ENCODE results near the gene DDIT3. TPM values are rescaled to one million over a fixed set of nuclear protein-coding genes. Genes with fewer than 3 reads are reported as not detected.

The DDIT3 gene
- total RNA-seq, 1 experiment from 2014 or later: 3.4 TPM

DNA sequence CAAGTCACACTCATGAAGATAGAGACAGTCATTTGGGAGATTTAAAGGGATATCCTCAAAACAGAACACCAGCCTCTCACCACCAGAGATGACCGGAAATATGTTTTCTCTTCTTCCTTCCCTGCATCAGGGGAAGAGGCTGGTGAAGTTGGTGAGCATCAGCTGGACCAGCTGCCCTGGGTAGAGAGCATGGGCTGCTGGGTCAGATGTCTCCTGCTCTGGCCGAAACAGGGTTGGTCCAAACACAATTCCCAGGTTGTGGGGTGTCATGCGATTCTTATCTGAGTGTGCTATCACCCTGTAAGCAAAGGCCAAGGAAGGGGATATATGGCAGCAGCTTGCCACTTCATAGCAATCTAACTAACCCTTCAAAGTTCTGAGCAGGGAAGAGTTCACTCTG, 47.9 kb downstream of the DDIT3 start (continued):
- TF ChIP-seq MLX (CRISPR knock-in tag; IDR thresholded peaks at IDR 0.05): no peak

GRCh38 chr12:57471661-57472060, 48.7 kb downstream of the DDIT3 start:
- POLR2A ChIA-PET: interaction anchor here (1.4 kb wide), 1 partner anchor 13 kb away, joined by 5 read pairs; no protein-coding TSS in a partner anchor
- Mint-ChIP-seq H3K4me3 (no peak overlapping the region), H3K9me3 (no peaks in the 10 kb centered on the region), H3K4me1 (peaks cover 13% of the 10 kb centered on the region), H3K27ac (no peak overlapping the region), H3K27me3 (ENCODE audit: low read depth) (peaks cover 57% of the 10 kb centered on the region), H3K36me3 (no peaks in the 10 kb centered on the region)
- DNase-seq (ENCODE audit: low spot score) (no peak), ATAC-seq (no peak)
- TF ChIP-seq MAX (CRISPR knock-in tag; IDR thresholded peaks at IDR 0.05): no peak
- CTCF ChIA-PET: interaction anchor here (1.9 to 2.0 kb wide), 2 partner anchors 9 to 13 kb away, joined by 4 read pairs; no protein-coding TSS in a partner anchor

DNA sequence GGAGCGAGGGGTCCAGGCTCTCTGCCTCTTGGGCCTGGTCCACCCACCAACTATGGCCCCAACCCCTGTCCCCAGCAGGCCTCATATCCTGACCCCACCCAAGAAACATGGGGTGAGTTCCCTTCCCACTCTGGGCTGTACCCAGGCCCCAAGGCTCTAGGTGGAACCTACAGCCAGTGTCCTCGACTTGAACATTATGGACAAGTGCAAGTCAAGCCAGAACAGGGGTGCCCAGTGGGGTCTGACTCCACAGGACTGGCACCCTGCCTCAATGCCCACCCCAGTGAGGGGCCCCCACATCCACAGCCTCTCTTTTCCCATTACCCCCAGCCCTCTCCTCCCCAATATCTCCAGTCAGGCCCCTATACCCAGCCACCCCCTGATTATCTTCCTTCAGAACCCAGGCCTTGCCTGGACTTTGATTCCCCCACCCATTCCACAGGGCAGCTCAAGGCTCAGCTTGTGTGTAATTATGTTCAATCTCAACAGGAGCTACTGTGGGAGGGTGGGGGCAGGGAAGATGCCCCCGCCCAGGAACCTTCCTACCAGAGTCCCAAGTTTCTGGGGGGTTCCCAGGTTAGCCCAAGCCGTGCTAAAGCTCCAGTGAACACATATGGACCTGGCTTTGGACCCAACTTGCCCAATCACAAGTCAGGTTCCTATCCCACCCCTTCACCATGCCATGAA, 49.2 kb downstream of the DDIT3 start:
- TF ChIP-seq SMAD3 (CRISPR knock-in tag; IDR thresholded peaks at IDR 0.05; ENCODE audit: borderline replicate concordance) (no peak), IRF2 (CRISPR knock-in tag; IDR thresholded peaks at IDR 0.05; ENCODE audit: borderline replicate concordance, low read depth) (no peak), TCF7 (CRISPR knock-in tag; IDR thresholded peaks at IDR 0.05; ENCODE audit: low read depth) (no peak), MAX (CRISPR knock-in tag; IDR thresholded peaks at IDR 0.05) (no peak)
- TF ChIP-seq, protein P1, sequence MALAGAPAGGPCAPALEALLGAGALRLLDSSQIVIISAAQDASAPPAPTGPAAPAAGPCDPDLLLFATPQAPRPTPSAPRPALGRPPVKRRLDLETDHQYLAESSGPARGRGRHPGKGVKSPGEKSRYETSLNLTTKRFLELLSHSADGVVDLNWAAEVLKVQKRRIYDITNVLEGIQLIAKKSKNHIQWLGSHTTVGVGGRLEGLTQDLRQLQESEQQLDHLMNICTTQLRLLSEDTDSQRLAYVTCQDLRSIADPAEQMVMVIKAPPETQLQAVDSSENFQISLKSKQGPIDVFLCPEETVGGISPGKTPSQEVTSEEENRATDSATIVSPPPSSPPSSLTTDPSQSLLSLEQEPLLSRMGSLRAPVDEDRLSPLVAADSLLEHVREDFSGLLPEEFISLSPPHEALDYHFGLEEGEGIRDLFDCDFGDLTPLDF (CRISPR knock-in tag; IDR thresholded peaks at IDR 0.05): no peak
- DNase-seq (ENCODE audit: low spot score) (no peak), ATAC-seq (no peak)
- CTCF ChIA-PET: interaction anchor here (1.9 to 2.0 kb wide), 2 partner anchors 9 to 12 kb away, joined by 4 read pairs; no protein-coding TSS in a partner anchor
- no peak overlapping the region for H3K4me3 Mint-ChIP-seq
- H3K4me1 Mint-ChIP-seq: peaks cover 7% of the 10 kb centered on the region
- H3K27ac Mint-ChIP-seq: no peak overlapping the region
- H3K9me3 Mint-ChIP-seq: no peaks in the 10 kb centered on the region
- POLR2A ChIA-PET: interaction anchor here (1.4 kb wide), 1 partner anchor 12 kb away, joined by 5 read pairs; no protein-coding TSS in a partner anchor
- peaks cover 52% of the 10 kb centered on the region for H3K27me3 Mint-ChIP-seq (ENCODE audit: low read depth)
- H3K36me3 Mint-ChIP-seq: no peaks in the 10 kb centered on the region

DNA sequence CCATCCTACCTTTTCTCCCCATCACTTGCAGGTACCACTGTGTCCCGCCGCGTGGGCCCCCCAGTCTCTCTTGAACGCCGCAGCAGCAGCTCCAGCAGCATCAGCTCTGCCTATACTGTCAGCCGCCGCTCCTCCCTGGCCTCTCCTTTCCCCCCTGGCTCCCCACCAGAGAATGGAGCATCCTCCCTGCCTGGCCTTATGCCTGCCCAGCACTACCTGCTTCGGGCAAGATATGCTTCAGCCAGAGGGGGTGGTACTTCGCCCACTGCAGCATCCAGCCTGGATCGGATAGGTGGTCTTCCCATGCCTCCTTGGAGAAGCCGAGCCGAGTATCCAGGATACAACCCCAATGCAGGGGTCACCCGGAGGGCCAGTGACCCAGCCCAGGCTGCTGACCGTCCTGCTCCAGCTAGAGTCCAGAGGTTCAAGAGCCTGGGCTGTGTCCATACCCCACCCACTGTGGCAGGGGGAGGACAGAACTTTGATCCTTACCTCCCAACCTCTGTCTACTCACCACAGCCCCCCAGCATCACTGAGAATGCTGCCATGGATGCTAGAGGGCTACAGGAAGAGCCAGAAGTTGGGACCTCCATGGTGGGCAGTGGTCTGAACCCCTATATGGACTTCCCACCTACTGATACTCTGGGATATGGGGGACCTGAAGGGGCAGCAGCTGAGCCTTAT, 49.9 kb downstream of the DDIT3 start:
- no peak for ATAC-seq
- Mint-ChIP-seq H3K36me3 (0 out of 2 replicates have a peak, but pooled peaks cover 3% of the 10 kb centered on the region), H3K27ac (no peak overlapping the region), H3K27me3 (ENCODE audit: low read depth) (peaks cover 45% of the 10 kb centered on the region), H3K4me3 (no peak overlapping the region), H3K9me3 (no peaks in the 10 kb centered on the region), H3K4me1 (peaks cover 7% of the 10 kb centered on the region)
- POLR2A ChIA-PET: interaction anchor here (1.4 kb wide), 1 partner anchor 12 kb away, joined by 5 read pairs; no protein-coding TSS in a partner anchor
- DNase-seq (ENCODE audit: low spot score): no peak
- TF ChIP-seq, protein P2, sequence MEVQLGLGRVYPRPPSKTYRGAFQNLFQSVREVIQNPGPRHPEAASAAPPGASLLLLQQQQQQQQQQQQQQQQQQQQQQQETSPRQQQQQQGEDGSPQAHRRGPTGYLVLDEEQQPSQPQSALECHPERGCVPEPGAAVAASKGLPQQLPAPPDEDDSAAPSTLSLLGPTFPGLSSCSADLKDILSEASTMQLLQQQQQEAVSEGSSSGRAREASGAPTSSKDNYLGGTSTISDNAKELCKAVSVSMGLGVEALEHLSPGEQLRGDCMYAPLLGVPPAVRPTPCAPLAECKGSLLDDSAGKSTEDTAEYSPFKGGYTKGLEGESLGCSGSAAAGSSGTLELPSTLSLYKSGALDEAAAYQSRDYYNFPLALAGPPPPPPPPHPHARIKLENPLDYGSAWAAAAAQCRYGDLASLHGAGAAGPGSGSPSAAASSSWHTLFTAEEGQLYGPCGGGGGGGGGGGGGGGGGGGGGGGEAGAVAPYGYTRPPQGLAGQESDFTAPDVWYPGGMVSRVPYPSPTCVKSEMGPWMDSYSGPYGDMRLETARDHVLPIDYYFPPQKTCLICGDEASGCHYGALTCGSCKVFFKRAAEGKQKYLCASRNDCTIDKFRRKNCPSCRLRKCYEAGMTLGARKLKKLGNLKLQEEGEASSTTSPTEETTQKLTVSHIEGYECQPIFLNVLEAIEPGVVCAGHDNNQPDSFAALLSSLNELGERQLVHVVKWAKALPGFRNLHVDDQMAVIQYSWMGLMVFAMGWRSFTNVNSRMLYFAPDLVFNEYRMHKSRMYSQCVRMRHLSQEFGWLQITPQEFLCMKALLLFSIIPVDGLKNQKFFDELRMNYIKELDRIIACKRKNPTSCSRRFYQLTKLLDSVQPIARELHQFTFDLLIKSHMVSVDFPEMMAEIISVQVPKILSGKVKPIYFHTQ (CRISPR knock-in tag; IDR thresholded peaks at IDR 0.05): no peak
- TF ChIP-seq ERG (CRISPR knock-in tag; IDR thresholded peaks at IDR 0.05): no peak
- TF ChIP-seq, protein P3, sequence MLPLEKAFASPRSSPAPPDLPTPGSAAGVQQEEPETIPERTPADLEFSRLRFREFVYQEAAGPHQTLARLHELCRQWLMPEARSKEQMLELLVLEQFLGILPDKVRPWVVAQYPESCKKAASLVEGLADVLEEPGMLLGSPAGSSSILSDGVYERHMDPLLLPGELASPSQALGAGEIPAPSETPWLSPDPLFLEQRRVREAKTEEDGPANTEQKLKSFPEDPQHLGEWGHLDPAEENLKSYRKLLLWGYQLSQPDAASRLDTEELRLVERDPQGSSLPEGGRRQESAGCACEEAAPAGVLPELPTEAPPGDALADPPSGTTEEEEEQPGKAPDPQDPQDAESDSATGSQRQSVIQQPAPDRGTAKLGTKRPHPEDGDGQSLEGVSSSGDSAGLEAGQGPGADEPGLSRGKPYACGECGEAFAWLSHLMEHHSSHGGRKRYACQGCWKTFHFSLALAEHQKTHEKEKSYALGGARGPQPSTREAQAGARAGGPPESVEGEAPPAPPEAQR (CRISPR knock-in tag; IDR thresholded peaks at IDR 0.05): no peak
- TF ChIP-seq TP53 (CRISPR knock-in tag; IDR thresholded peaks at IDR 0.05): no peak
- TF ChIP-seq, protein P4, sequence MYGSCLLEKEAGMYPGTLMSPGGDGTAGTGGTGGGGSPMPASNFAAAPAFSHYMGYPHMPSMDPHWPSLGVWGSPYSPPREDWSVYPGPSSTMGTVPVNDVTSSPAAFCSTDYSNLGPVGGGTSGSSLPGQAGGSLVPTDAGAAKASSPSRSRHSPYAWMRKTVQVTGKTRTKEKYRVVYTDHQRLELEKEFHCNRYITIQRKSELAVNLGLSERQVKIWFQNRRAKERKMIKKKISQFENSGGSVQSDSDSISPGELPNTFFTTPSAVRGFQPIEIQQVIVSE (CRISPR knock-in tag; IDR thresholded peaks at IDR 0.05; ENCODE audit: borderline replicate concordance): no peak
- TF ChIP-seq CREB1 (CRISPR knock-in tag; IDR thresholded peaks at IDR 0.05): no peak
- no peak for TF ChIP-seq NR1H2 (CRISPR knock-in tag; IDR thresholded peaks at IDR 0.05)
- no peak for TF ChIP-seq MYBL2 (CRISPR knock-in tag; IDR thresholded peaks at IDR 0.05)
- TF ChIP-seq ZBTB21 (CRISPR knock-in tag; IDR thresholded peaks at IDR 0.05; ENCODE audit: borderline replicate concordance): no peak
- no peak for TF ChIP-seq HMGA2 (CRISPR knock-in tag; IDR thresholded peaks at IDR 0.05)
- no peak for TF ChIP-seq NFYB (CRISPR knock-in tag; conservative IDR thresholded peaks at IDR 0.05; ENCODE audit: low read depth)
- CTCF ChIA-PET: interaction anchor here (1.9 kb wide), 1 partner anchor 12 kb away, joined by 4 read pairs; no protein-coding TSS in a partner anchor

Measured in WTC11 (cell line).